Natural killer cell (primary cell): ENCODE measurements around the gene NOSIP. TPM values are rescaled to one million over a fixed set of nuclear protein-coding genes. Genes with fewer than 3 reads are reported as not detected.
A peak's percentile ranks its signal among the peaks of the same experiment; 100 is the strongest.

Experiments used
- ATAC-seq, 3 donors: fragments of 150-1000 bp in 2 of 3; fragments of 200-7000 bp in 1 of 3; cut with Tn5 transposase; 1 replicate in 1 of 3; 2 replicates in 2 of 3; pipeline ENCODE4 v1.10.0; 2021; ENCODE audit warnings: mild to moderate bottlenecking in 2 of 3, moderate library complexity in 2 of 3
- DNase-seq, 2 donors: peaks; one replicate each; pipeline versions ENCODE4 v3.0.0 to v3.0.0-alpha.2; 2013 to 2021; ENCODE audit warnings: mixed read lengths in 1 of 2
- H3K27ac ChIP-seq: one replicate; pipeline ENCODE4 v1.5.1; 2013; ENCODE audit warnings: mild to moderate bottlenecking, low read length
- H3K27me3 ChIP-seq: one replicate; pipeline ENCODE4 v1.6.1; 2013; ENCODE audit warnings: low read length; ENCODE audit not compliant: control insufficient read depth, insufficient read depth
- H3K36me3 ChIP-seq: one replicate; pipeline ENCODE4 v1.6.1; 2013; ENCODE audit warnings: low read length; ENCODE audit not compliant: control insufficient read depth, insufficient read depth
- H3K4me1 ChIP-seq: one replicate; pipeline ENCODE4 v1.6.1; 2013; ENCODE audit warnings: low read length; ENCODE audit not compliant: control insufficient read depth, insufficient read depth
- H3K4me3 ChIP-seq: one replicate; pipeline ENCODE4 v1.5.1; 2013; ENCODE audit warnings: low read length
- H3K9me3 ChIP-seq: one replicate; pipeline ENCODE4 v1.6.1; 2013; ENCODE audit warnings: low read length; ENCODE audit not compliant: control insufficient read depth, insufficient read depth
- H3K27ac Mint-ChIP-seq, 2 donors: one replicate each; pipeline ENCODE4 v1.8.0; 2022; ENCODE audit warnings: mild to moderate bottlenecking in 2 of 2, mixed read lengths in 2 of 2, moderate library complexity in 1 of 2
- H3K27me3 Mint-ChIP-seq, 2 donors: one replicate each; pipeline ENCODE4 v1.8.0; 2022; ENCODE audit warnings: low read depth in 2 of 2, mixed read lengths in 2 of 2
- H3K36me3 Mint-ChIP-seq: one replicate; pipeline ENCODE4 v1.8.0; 2022; ENCODE audit warnings: mixed read lengths
- H3K4me1 Mint-ChIP-seq, 2 donors: one replicate each; pipeline ENCODE4 v1.8.0; 2022; ENCODE audit warnings: mixed read lengths in 2 of 2
- H3K4me3 Mint-ChIP-seq: one replicate; pipeline ENCODE4 v1.8.0; 2022; ENCODE audit warnings: mild to moderate bottlenecking, moderate library complexity, mixed read lengths
- H3K9me3 Mint-ChIP-seq, 2 donors: one replicate each; pipeline ENCODE4 v1.8.0; 2022; ENCODE audit warnings: mixed read lengths in 2 of 2
- CTCF ChIP-seq: fragments of 200-600 bp; IDR thresholded peaks from one replicate; pipeline ENCODE4 v1.8.0; 2022; ENCODE audit warnings: antibody characterized with exemption
- WGBS: methylation state at CpG from one replicate; pipeline ENCODE4 v1.1.7; 2013; ENCODE audit warnings: missing lambda C conversion rate; ENCODE audit not compliant: insufficient coverage; 5-methylcytosine and 5-hydroxymethylcytosine counted together
- intact Hi-C: fragments of 100-400 bp; cut with micrococcal nuclease; formaldehyde crosslinking; loops from one replicate; pipeline ENCODE4 v1.14.2; 2022
- total RNA-seq, 4 donors: library from RNA; stranded (reverse); fragments of 120-200 nt in 1 of 4; gene quantifications; one replicate each; pipeline versions ENCODE4 v1.2.3 to v1.2.4, GENCODE V29; 2013 to 2022

Gene NOSIP
- total RNA-seq, 3 donors from 2014 or later (not counting 1 experiment from before 2014, with no cell fraction given): 46.7 to 63.6 (median 59.8) TPM

GRCh38 chr19:49579193-49579592 is 1.2 kb downstream of the NOSIP start:
- Histone ChIP-seq H3K4me1 (peaks cover 14% of the 10 kb centered on the region), H3K27me3 (no peaks in the 10 kb centered on the region), H3K27ac (no peak overlapping the region), H3K9me3 (no peaks in the 10 kb centered on the region), H3K36me3 (peaks cover 13% of the 10 kb centered on the region), H3K4me3 (no peak overlapping the region)
- Mint-ChIP-seq H3K9me3 (no peaks in the 10 kb centered on the region), H3K27me3 (no peaks in the 10 kb centered on the region), H3K4me3 (peak overlapping the region; percentile 96), H3K4me1 (peaks cover 21 to 32% of the 10 kb centered on the region in 2 donors), H3K36me3 (no peaks in the 10 kb centered on the region), H3K27ac (peak overlapping the region in 1 of 2 donors; percentile 89)
- intact Hi-C loops: no loop called here
- ATAC-seq (no peak), DNase-seq (no peak)
- 79% methylated on average over 4 of the region's 4 CpGs for WGBS
- TF ChIP-seq CTCF: no peak

- WGBS: 96% methylated on average over 2 of the region's 2 CpGs
- intact Hi-C loops: no loop called here
- Mint-ChIP-seq H3K27ac (no peak overlapping the region), H3K36me3 (no peaks in the 10 kb centered on the region), H3K4me1 (peaks cover 13 to 27% of the 10 kb centered on the region in 2 donors), H3K9me3 (no peaks in the 10 kb centered on the region), H3K27me3 (no peaks in the 10 kb centered on the region), H3K4me3 (no peak overlapping the region)
- no peak for ATAC-seq
- H3K27me3 ChIP-seq: no peaks in the 10 kb centered on the region
- peaks cover 18% of the 10 kb centered on the region for H3K36me3 ChIP-seq
- H3K9me3 ChIP-seq: no peaks in the 10 kb centered on the region
- TF ChIP-seq CTCF: no peak
- H3K4me1 ChIP-seq: peaks cover 15% of the 10 kb centered on the region
- no peak overlapping the region for H3K4me3 ChIP-seq
- DNase-seq: no peak
- H3K27ac ChIP-seq: no peak overlapping the region
Measured at GRCh38 chr19:49574206-49574755, 6.1 kb downstream of the NOSIP start.

GRCh38 chr19:49573425-49573824 is 6.9 kb downstream of the NOSIP start:
- peak overlapping the region in 1 of 2 donors; percentile 43 for H3K27ac Mint-ChIP-seq

More at GRCh38 chr19:49573425-49573824, 6.9 kb downstream of the NOSIP start:
- Histone ChIP-seq H3K9me3 (no peaks in the 10 kb centered on the region), H3K4me3 (no peak overlapping the region), H3K4me1 (peaks cover 24% of the 10 kb centered on the region), H3K27ac (no peak overlapping the region), H3K36me3 (peaks cover 18% of the 10 kb centered on the region), H3K27me3 (no peaks in the 10 kb centered on the region)
- no peak overlapping the region for H3K4me3 Mint-ChIP-seq
- DNase-seq: no peak
- TF ChIP-seq CTCF: no peak
- H3K27me3 Mint-ChIP-seq: no peaks in the 10 kb centered on the region
- no peak for ATAC-seq
- intact Hi-C loops: no loop called here
- H3K9me3 Mint-ChIP-seq: no peaks in the 10 kb centered on the region
- 100% methylated on average over 1 of the region's 3 CpGs for WGBS
- peaks cover 11 to 27% of the 10 kb centered on the region in 2 donors for H3K4me1 Mint-ChIP-seq
- H3K36me3 Mint-ChIP-seq: no peaks in the 10 kb centered on the region
